SK-N-SH (cell line): ENCODE data around the gene AP4B1.

Source experiments
- CTCF ChIP-seq: fragments of 200-600 bp; sonication (generic); IDR thresholded peaks from 2 replicates; pipeline ENCODE4 v1.6.1; 2017; ENCODE audit warnings: antibody characterized with exemption, mild to moderate bottlenecking, moderate library complexity
- EZH2phosphoT487 ChIP-seq: fragments of 200-600 bp; sonication (generic); IDR thresholded peaks from 2 replicates; pipeline ENCODE4 v1.6.1; 2017; ENCODE audit warnings: low read depth, mixed run types, mild to moderate bottlenecking, antibody characterized with exemption, moderate library complexity, borderline replicate concordance
- FOSL2 ChIP-seq: IDR thresholded peaks from 2 replicates; pipeline ENCODE4 v1.4.0; 2012; ENCODE audit warnings: low read depth, mild to moderate bottlenecking, moderate library complexity, borderline replicate concordance
- GABPA ChIP-seq: IDR thresholded peaks from 2 replicates; pipeline ENCODE4 v1.4.0; 2012; ENCODE audit warnings: low read depth, mild to moderate bottlenecking
- MAX ChIP-seq: IDR thresholded peaks from 2 replicates; pipeline ENCODE4 v1.4.0; 2012; ENCODE audit warnings: low read depth
- NRF1 ChIP-seq: IDR thresholded peaks from 2 replicates; pipeline ENCODE4 v1.6.1; 2012; ENCODE audit warnings: low read depth, mild to moderate bottlenecking, low read length
- PBX3 ChIP-seq: IDR thresholded peaks from 2 replicates; pipeline ENCODE4; 2012
- POLR2AphosphoS5 ChIP-seq: IDR thresholded peaks from 2 replicates; pipeline ENCODE4 v1.6.1; 2012; ENCODE audit warnings: low read depth, low read length
- RCOR1 ChIP-seq: fragments of 150-350 bp; IDR thresholded peaks from 2 replicates; pipeline ENCODE4 v1.6.1; 2017; ENCODE audit warnings: antibody characterized with exemption, low read length
- SIN3A ChIP-seq: IDR thresholded peaks from 2 replicates; pipeline ENCODE4 v1.6.1; 2012; ENCODE audit warnings: low read depth, mild to moderate bottlenecking, low read length, moderate library complexity, borderline replicate concordance
- TAF1 ChIP-seq: IDR thresholded peaks from 2 replicates; pipeline ENCODE4 v1.6.1; 2012; ENCODE audit warnings: low read depth, mild to moderate bottlenecking, low read length, moderate library complexity, borderline replicate concordance
- YY1 ChIP-seq: IDR thresholded peaks from 2 replicates; pipeline ENCODE4 v1.4.0; 2012; ENCODE audit warnings: low read depth, mild to moderate bottlenecking

GRCh38 chr1:113940365-113941244 lies 36.0 kb upstream of the AP4B1 start:
- TF ChIP-seq MAX (no peak), TAF1 (no peak), CTCF (no peak), FOSL2 (no peak), GABPA (no peak), RCOR1 (no peak), EZH2phosphoT487 (no peak), YY1 (no peak), POLR2AphosphoS5 (no peak), SIN3A (no peak), NRF1 (no peak), PBX3 (no peak)
